HL-60 (cell line): ENCODE data around the gene POMT1.

ENCODE experiments used
- GABPA ChIP-seq: IDR thresholded peaks from 2 replicates; pipeline ENCODE4 v1.6.1; 2012; ENCODE audit warnings: low read depth
- POLR2AphosphoS5 ChIP-seq: IDR thresholded peaks from 2 replicates; pipeline ENCODE4 v1.6.1; 2012; ENCODE audit warnings: low read depth
- REST ChIP-seq: IDR thresholded peaks from 2 replicates; pipeline ENCODE4 v1.6.1; 2012; ENCODE audit warnings: low read depth; ENCODE audit not compliant: insufficient replicate concordance
- SPI1 ChIP-seq: IDR thresholded peaks from 2 replicates; pipeline ENCODE4 v1.6.1; 2012; ENCODE audit warnings: low read depth, mild to moderate bottlenecking, borderline replicate concordance
- TF ChIP-seq, protein P1 (sequence below): IDR thresholded peaks from one replicate; pipeline ENCODE4 v1.5.1; 2011; ENCODE audit warnings: low read length, control low read depth, inconsistent platforms; ENCODE audit not compliant: insufficient read depth

GRCh38 chr9:131545786-131546335 is 43.1 kb downstream of the POMT1 start:
- TF ChIP-seq, protein P1, sequence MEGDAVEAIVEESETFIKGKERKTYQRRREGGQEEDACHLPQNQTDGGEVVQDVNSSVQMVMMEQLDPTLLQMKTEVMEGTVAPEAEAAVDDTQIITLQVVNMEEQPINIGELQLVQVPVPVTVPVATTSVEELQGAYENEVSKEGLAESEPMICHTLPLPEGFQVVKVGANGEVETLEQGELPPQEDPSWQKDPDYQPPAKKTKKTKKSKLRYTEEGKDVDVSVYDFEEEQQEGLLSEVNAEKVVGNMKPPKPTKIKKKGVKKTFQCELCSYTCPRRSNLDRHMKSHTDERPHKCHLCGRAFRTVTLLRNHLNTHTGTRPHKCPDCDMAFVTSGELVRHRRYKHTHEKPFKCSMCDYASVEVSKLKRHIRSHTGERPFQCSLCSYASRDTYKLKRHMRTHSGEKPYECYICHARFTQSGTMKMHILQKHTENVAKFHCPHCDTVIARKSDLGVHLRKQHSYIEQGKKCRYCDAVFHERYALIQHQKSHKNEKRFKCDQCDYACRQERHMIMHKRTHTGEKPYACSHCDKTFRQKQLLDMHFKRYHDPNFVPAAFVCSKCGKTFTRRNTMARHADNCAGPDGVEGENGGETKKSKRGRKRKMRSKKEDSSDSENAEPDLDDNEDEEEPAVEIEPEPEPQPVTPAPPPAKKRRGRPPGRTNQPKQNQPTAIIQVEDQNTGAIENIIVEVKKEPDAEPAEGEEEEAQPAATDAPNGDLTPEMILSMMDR, result no peak
- no peak for TF ChIP-seq POLR2AphosphoS5
- no peak for TF ChIP-seq SPI1
- TF ChIP-seq GABPA, result no peak
- TF ChIP-seq REST, result no peak
